GM12874 (cell line): ENCODE measurements around the gene RABL3.

Experiments
- TF ChIP-seq, protein P1 (sequence below): IDR thresholded peaks from 2 replicates; pipeline ENCODE4 v1.5.1; 2011; ENCODE audit warnings: low read depth, mild to moderate bottlenecking, control low read depth, low read length, moderate library complexity; ENCODE audit not compliant: insufficient read depth

RABL3 gene

DNA sequence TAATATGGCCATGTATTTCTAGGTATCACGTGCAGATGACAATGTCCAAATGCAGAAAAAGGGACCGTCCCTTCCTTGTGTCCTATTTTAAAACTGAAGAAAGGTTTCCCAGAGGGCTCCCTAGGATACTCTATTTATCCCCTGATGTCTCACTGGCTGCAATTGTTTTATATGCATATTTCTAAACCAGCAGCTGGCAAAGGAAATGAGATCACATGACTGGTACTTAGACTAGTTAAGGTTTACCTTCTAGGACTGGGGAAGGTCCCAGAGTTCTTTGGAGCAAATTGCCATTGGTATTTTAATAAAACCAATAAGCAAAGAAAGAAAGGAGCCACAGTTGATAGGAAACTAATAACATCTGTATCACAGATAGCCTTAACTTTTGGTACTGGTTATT lies 29.8 kb upstream of the RABL3 start:
- TF ChIP-seq, protein P1, sequence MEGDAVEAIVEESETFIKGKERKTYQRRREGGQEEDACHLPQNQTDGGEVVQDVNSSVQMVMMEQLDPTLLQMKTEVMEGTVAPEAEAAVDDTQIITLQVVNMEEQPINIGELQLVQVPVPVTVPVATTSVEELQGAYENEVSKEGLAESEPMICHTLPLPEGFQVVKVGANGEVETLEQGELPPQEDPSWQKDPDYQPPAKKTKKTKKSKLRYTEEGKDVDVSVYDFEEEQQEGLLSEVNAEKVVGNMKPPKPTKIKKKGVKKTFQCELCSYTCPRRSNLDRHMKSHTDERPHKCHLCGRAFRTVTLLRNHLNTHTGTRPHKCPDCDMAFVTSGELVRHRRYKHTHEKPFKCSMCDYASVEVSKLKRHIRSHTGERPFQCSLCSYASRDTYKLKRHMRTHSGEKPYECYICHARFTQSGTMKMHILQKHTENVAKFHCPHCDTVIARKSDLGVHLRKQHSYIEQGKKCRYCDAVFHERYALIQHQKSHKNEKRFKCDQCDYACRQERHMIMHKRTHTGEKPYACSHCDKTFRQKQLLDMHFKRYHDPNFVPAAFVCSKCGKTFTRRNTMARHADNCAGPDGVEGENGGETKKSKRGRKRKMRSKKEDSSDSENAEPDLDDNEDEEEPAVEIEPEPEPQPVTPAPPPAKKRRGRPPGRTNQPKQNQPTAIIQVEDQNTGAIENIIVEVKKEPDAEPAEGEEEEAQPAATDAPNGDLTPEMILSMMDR = no peak

DNA sequence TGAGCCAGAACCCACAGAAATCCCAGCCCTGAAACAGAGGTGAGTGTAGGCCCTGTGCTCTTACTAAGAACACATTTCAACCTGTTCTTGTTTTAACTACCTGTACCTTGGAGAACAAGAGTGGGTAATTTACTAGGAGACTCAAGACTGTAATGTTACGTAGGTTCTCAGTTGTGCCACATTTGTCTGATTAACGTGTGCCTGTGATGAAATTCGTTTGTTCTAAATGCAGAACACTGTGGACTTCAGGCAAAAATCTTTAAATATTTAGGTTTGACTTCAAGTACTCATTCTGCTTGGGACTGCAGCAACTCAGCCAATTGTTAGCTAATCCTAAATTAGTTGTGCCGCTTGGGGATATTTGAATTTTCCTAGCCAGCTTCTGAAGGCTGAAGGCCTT lies 28.6 kb upstream of the RABL3 start:
- TF ChIP-seq, protein P1 = no peak

DNA sequence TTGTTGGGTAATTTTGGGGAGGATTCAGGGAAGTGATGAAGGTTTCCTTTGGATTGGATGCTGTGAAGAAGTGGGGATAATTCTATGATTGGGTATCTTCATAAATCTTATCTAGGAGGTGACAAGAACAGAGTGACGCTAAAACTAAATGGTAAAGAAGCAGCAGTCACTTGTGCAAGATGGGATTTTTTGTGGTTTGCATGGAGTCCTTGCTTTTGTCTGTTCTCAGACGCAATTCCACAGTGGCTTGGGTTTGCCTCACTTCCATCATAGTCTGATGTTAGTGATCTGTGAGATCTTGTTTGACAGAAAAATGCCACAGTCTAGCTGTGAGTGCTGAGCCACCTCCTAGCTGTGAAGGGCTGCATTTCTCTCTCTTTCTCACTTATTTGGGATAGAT lies 27.1 kb upstream of the RABL3 start:
- TF ChIP-seq, protein P1 = no peak

DNA sequence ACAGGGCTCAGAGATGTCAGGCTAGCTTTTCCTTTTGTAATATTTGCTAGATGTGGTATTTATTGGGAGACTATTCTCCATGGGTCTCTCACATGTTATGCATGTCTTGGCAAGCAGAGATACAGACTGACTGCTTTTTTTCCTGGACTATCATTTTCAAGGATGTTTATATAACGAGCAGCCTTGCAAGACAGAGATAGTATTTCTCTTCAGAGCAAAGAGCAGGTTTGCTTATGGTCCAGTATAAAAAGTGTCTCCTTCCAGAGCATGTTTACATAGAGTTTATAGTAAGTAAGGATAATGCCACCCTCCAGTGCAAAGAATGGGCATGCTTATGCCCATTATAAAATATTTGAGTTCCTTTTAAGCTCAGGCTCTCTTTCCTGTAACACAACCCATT lies 24.8 kb upstream of the RABL3 start:
- TF ChIP-seq, protein P1 = no peak

DNA sequence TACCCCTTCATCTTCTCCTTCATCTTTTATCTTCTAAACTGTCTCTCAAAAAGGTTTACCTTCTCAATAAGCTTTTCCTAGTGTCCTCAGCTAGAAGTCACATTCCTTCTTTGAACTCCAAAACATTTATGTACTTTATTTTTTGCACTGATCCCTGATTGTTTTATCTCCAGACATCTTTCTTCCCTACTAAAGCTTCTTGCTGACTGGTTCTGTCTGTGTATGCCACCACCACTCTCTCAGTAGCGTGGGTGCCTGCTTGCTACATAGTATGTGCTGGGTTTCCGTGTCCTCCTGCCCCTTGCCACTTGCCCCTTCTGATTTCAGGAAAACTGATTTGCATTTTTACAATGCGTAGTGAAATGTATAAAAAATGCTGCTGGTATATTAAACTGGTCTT lies 24.3 kb upstream of the RABL3 start:
- TF ChIP-seq, protein P1 = no peak

DNA sequence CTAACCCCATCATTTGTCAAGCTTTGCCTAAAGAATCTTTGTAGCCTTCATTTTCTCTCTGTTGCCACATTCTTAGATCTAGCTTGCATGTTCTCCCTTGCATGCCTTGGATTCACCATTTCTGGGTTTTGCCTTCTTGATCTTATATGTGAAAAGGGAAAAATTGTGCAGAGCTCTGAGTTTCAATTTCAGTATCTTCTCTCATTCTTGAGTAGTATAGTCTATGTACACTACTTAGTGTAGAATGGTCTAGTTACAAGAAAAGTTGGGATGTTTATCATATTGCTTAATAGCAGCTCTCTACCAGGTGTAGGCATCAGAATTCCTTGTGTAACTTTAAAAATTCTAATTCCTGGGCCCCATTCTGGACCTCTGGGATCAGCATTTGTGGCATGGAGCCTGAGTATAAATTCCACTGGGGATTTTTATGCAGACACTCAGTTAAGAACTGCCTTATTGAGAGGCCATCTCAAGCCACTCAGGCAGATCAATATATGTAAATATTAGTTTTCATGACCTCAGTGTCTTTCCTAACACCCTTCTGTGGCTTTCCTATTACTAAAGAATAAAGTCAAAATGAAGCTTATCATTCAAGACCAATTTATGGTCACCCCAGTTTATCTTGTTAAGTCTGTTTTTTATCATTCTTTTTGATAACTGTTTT lies 23.6 kb upstream of the RABL3 start:
- TF ChIP-seq, protein P1 = no peak

DNA sequence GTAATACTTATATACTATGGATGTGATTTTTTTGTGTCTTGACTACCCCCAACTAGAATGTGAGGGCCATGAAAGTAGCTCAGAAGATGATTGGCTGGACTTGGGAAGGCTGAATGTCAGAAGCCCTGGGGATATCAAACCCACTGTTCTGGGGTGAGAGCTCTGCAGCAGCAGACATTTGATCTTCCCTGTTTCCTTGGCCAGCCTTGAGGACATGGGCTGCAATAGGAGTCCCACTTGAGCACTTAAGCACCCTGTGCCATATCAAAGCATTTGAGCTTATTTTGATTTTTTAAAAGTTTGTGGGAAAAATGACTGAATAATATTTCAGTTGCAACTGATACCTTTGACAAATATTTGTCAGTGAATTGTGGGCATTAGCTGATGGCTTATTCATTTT lies 21.9 kb upstream of the RABL3 start:
- TF ChIP-seq, protein P1 = no peak
